ENCODE data around the gene HAPLN2. TPM values are rescaled to one million over a fixed set of nuclear protein-coding genes. Genes with fewer than 3 reads are reported as not detected.

Gene HAPLN2
- total and polyA plus RNA-seq, 2 experiments from 2014 or later: not detected

DNA sequence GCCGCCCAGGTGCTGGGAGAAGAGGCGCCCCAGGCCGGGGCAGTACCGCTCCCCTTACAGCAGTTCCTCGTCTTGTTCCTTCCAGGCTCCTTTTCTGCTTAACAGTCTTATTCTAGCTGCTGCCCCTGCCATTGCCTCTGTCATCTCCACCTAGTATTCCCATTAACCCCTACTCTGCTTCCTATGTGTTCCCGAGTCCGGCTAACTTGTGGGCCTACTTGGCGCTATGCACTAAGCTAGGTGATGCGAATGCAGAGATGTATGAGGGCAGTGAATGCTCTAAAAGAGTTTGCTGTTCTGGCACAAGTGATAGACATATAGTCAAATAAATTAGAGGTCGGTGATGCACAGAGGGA, 46.6 kb upstream of the HAPLN2 start:
- H2AFZ ChIP-seq: peak overlapping the region; percentile 26
- peaks cover 9% of the 10 kb centered on the region for H3K79me2 ChIP-seq
- no peak overlapping the region for H3K27ac ChIP-seq

DNA sequence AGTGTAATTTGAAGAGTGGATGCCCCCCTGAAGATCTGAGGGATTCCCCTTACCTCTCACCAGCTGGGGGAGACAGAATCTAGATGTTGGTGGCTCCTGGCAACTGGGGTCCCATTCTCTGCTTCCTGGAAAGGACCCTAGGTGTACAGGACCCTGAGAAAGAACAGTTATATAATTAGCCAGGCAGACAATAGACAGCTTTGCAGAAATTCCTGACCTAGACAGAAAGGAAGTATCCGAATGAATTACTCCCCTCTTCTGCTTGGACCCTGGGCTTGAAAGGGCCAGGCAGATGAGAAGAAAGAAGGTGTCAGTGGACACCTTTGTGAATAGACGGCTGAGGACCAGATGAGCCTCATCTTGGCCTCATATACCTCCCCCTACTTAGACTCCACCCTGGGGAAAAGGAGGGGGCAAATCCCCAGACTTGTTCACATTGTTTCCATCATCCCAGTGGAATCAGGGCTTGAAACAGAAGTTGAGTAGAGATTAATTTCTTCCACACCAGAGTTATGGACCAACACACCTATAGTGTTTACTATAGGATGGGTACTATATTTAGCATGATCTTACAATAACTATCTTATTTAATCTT, 45.1 kb upstream of the HAPLN2 start:
- WGBS (ENCODE audit: low lambda C conversion rate, missing lambda C conversion rate): 70% methylated on average over 2 of the region's 2 CpGs
- DNase-seq (ENCODE audit: low spot score): no peak
- Histone ChIP-seq H2AFZ (no peak overlapping the region), H3K4me1 (ENCODE audit: insufficient read depth) (peaks cover 8% of the 10 kb centered on the region), H3K9me3 (ENCODE audit: low read depth) (no peaks in the 10 kb centered on the region), H4K20me1 (ENCODE audit: insufficient read depth, poor library complexity, severe bottlenecking) (no peaks in the 10 kb centered on the region), H3K4me3 (no peak overlapping the region), H3K4me2 (no peak overlapping the region), H3K79me2 (peaks cover 9% of the 10 kb centered on the region), H3K27me3 (no peaks in the 10 kb centered on the region), H3K9me2 (replicated peaks; ENCODE audit: insufficient read depth) (no peaks in the 10 kb centered on the region), H3K27ac (no peak overlapping the region), H3K36me3 (replicated peaks; ENCODE audit: insufficient read depth, low read depth) (no peaks in the 10 kb centered on the region)
- TF ChIP-seq, protein P1, sequence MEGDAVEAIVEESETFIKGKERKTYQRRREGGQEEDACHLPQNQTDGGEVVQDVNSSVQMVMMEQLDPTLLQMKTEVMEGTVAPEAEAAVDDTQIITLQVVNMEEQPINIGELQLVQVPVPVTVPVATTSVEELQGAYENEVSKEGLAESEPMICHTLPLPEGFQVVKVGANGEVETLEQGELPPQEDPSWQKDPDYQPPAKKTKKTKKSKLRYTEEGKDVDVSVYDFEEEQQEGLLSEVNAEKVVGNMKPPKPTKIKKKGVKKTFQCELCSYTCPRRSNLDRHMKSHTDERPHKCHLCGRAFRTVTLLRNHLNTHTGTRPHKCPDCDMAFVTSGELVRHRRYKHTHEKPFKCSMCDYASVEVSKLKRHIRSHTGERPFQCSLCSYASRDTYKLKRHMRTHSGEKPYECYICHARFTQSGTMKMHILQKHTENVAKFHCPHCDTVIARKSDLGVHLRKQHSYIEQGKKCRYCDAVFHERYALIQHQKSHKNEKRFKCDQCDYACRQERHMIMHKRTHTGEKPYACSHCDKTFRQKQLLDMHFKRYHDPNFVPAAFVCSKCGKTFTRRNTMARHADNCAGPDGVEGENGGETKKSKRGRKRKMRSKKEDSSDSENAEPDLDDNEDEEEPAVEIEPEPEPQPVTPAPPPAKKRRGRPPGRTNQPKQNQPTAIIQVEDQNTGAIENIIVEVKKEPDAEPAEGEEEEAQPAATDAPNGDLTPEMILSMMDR (IDR thresholded peaks at IDR 0.05; ENCODE audit: poor library complexity): no peak
- TF ChIP-seq EZH2 (IDR thresholded peaks at IDR 0.05; ENCODE audit: borderline replicate concordance) (no peak), EZH2phosphoT487 (IDR thresholded peaks at IDR 0.05; ENCODE audit: low read depth, severe bottlenecking, unreplicated experiment) (no peak)

More for the DNA sequence above, 46.6 kb upstream of the HAPLN2 start:
- 42% methylated on average over 10 of the region's 10 CpGs for WGBS (ENCODE audit: low lambda C conversion rate, missing lambda C conversion rate)
- Histone ChIP-seq H3K4me2 (peak overlapping the region; percentile 94), H3K27me3 (no peaks in the 10 kb centered on the region), H3K4me1 (ENCODE audit: insufficient read depth) (peaks cover 8% of the 10 kb centered on the region), H3K9me2 (replicated peaks; ENCODE audit: insufficient read depth) (no peaks in the 10 kb centered on the region), H3K4me3 (peak overlapping the region; percentile 8), H3K9me3 (ENCODE audit: low read depth) (no peaks in the 10 kb centered on the region), H3K36me3 (replicated peaks; ENCODE audit: insufficient read depth, low read depth) (no peaks in the 10 kb centered on the region), H4K20me1 (ENCODE audit: insufficient read depth, poor library complexity, severe bottlenecking) (no peaks in the 10 kb centered on the region)
- TF ChIP-seq EZH2 (IDR thresholded peaks at IDR 0.05; ENCODE audit: borderline replicate concordance) (no peak), EZH2phosphoT487 (IDR thresholded peaks at IDR 0.05; ENCODE audit: low read depth, severe bottlenecking, unreplicated experiment) (no peak)
- TF ChIP-seq, protein P1 (IDR thresholded peaks at IDR 0.05; ENCODE audit: poor library complexity): no peak
- no peak for DNase-seq (ENCODE audit: low spot score)

DNA sequence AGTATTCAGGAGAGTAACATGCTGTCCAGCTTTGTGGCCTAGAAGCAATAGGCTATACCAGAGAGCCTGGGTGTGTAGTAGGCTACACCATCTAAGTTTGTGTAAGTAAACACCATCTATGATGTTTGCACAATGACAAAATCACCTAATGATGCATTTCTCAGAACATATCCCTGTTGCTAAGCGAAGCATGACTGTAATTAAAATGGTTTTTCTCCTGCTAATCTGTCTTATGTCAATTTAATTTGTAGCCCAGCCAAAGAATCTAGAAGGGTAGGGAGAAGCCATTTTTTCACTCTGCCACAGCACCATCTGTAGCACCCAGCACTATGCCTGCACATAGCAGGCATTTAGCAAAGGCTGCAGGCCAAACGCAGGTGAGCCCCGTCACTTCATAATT, 41.7 kb upstream of the HAPLN2 start:
- H3K4me2 ChIP-seq: no peak overlapping the region
- TF ChIP-seq EZH2phosphoT487 (IDR thresholded peaks at IDR 0.05; ENCODE audit: low read depth, severe bottlenecking, unreplicated experiment) (no peak), EZH2 (IDR thresholded peaks at IDR 0.05; ENCODE audit: borderline replicate concordance) (no peak)
- TF ChIP-seq, protein P1 (IDR thresholded peaks at IDR 0.05; ENCODE audit: poor library complexity): no peak
- no peaks in the 10 kb centered on the region for H3K36me3 ChIP-seq (replicated peaks; ENCODE audit: insufficient read depth, low read depth)
- H4K20me1 ChIP-seq (ENCODE audit: insufficient read depth, poor library complexity, severe bottlenecking): no peaks in the 10 kb centered on the region
- 88% methylated on average over 3 of the region's 3 CpGs for WGBS (ENCODE audit: low lambda C conversion rate, missing lambda C conversion rate)
- no peak overlapping the region for H3K4me3 ChIP-seq
- H3K9me2 ChIP-seq (replicated peaks; ENCODE audit: insufficient read depth): no peaks in the 10 kb centered on the region
- H3K27ac ChIP-seq: no peak overlapping the region
- H3K27me3 ChIP-seq: no peaks in the 10 kb centered on the region
- no peak for DNase-seq (ENCODE audit: low spot score)
- no peak overlapping the region for H2AFZ ChIP-seq
- no peaks in the 10 kb centered on the region for H3K79me2 ChIP-seq
- no peaks in the 10 kb centered on the region for H3K4me1 ChIP-seq (ENCODE audit: insufficient read depth)
- no peaks in the 10 kb centered on the region for H3K9me3 ChIP-seq (ENCODE audit: low read depth)

Data from hepatocyte (in vitro differentiated cells).